Ishikawa (cell line): ENCODE results near the gene RSAD1.

Experiments used
- CEBPB ChIP-seq: IDR thresholded peaks from 2 replicates; pipeline ENCODE4 v1.6.1; 2012
- CREB1 ChIP-seq: IDR thresholded peaks from 2 replicates; pipeline ENCODE4 v1.6.1; 2012; ENCODE audit warnings: low read depth
- EGR1 ChIP-seq: IDR thresholded peaks from 2 replicates; pipeline ENCODE4 v1.6.1; 2012
- EP300 ChIP-seq: IDR thresholded peaks from 2 replicates; pipeline ENCODE4 v1.6.1; 2012; ENCODE audit warnings: borderline replicate concordance
- MAX ChIP-seq: IDR thresholded peaks from 2 replicates; pipeline ENCODE4 v1.6.1; 2012
- NFIC ChIP-seq: IDR thresholded peaks from 2 replicates; pipeline ENCODE4 v1.6.1; 2012
- RAD21 ChIP-seq: IDR thresholded peaks from 2 replicates; pipeline ENCODE4 v1.6.1; 2012; ENCODE audit warnings: low read depth
- REST ChIP-seq: IDR thresholded peaks from 2 replicates; pipeline ENCODE4 v1.6.1; 2012; ENCODE audit warnings: low read depth, mild to moderate bottlenecking
- TAF1 ChIP-seq: IDR thresholded peaks from 2 replicates; pipeline ENCODE4 v1.6.1; 2012; ENCODE audit warnings: low read depth, mild to moderate bottlenecking
- TCF12 ChIP-seq: IDR thresholded peaks from 2 replicates; pipeline ENCODE4 v1.6.1; 2012; ENCODE audit warnings: low read depth
- TEAD4 ChIP-seq: IDR thresholded peaks from 2 replicates; pipeline ENCODE4 v1.6.1; 2012
- USF1 ChIP-seq: IDR thresholded peaks from 2 replicates; pipeline ENCODE4 v1.6.1; 2012
- YY1 ChIP-seq: IDR thresholded peaks from 2 replicates; pipeline ENCODE4 v1.6.1; 2012; ENCODE audit warnings: low read depth
- ZBTB7A ChIP-seq: IDR thresholded peaks from 2 replicates; pipeline ENCODE4 v1.6.1; 2012; ENCODE audit warnings: low read depth

GRCh38 chr17:50502301-50502990 is 23.8 kb downstream of the RSAD1 start:
- no peak for TF ChIP-seq YY1
- no peak for TF ChIP-seq REST
- no peak for TF ChIP-seq RAD21
- TF ChIP-seq EP300: no peak
- no peak for TF ChIP-seq USF1
- no peak for TF ChIP-seq EGR1
- TF ChIP-seq TAF1: no peak
- TF ChIP-seq MAX: no peak
- no peak for TF ChIP-seq NFIC
- no peak for TF ChIP-seq CREB1
- no peak for TF ChIP-seq CEBPB
- no peak for TF ChIP-seq ZBTB7A
- no peak for TF ChIP-seq TEAD4
- TF ChIP-seq TCF12: no peak
